ENCODE measurements around the gene FAS. TPM values are rescaled to one million over a fixed set of nuclear protein-coding genes. Genes with fewer than 3 reads are reported as not detected.

The FAS gene
- total RNA-seq, 1 donor from 2014 or later: 10.5 TPM

GRCh38 chr10:89030791-89031190, 40.2 kb downstream of the FAS start:
- H3K4me1 ChIP-seq: no peaks in the 10 kb centered on the region
- H3K9me3 ChIP-seq: no peaks in the 10 kb centered on the region
- intact Hi-C loops (cut with DNase I): loop anchor here (1.0 kb wide), 1 partner anchor 183 kb away; no protein-coding TSS in a partner anchor
- no peak overlapping the region for H3K27ac ChIP-seq
- no peak overlapping the region for H3K4me3 ChIP-seq
- no peak for DNase-seq (ENCODE audit: low spot score in 2 of 2)
- no peaks in the 10 kb centered on the region for H3K27me3 ChIP-seq
- TF ChIP-seq CTCF (IDR thresholded peaks at IDR 0.05): no peak
- H3K36me3 ChIP-seq: no peaks in the 10 kb centered on the region

GRCh38 chr10:89032141-89032891, 41.7 kb downstream of the FAS start:
- TF ChIP-seq CTCF (IDR thresholded peaks at IDR 0.05): no peak
- DNase-seq (ENCODE audit: low spot score in 2 of 2): no peak
- intact Hi-C loops (cut with DNase I): no loop called here
- Histone ChIP-seq H3K36me3 (no peaks in the 10 kb centered on the region), H3K9me3 (no peaks in the 10 kb centered on the region), H3K27me3 (no peaks in the 10 kb centered on the region), H3K4me3 (no peak overlapping the region), H3K4me1 (no peaks in the 10 kb centered on the region), H3K27ac (no peak overlapping the region)

- H3K27me3 ChIP-seq: no peaks in the 10 kb centered on the region
- no peak overlapping the region for H3K4me3 ChIP-seq
- no peak overlapping the region for H3K27ac ChIP-seq
- H3K4me1 ChIP-seq: no peaks in the 10 kb centered on the region
- DNase-seq (ENCODE audit: low spot score in 2 of 2): no peak
- TF ChIP-seq CTCF (IDR thresholded peaks at IDR 0.05): no peak
- H3K9me3 ChIP-seq: no peaks in the 10 kb centered on the region
- H3K36me3 ChIP-seq: no peaks in the 10 kb centered on the region
- intact Hi-C loops (cut with DNase I): no loop called here
Observed at GRCh38 chr10:89035461-89035860, 44.9 kb downstream of the FAS start.

- Histone ChIP-seq H3K4me1 (no peaks in the 10 kb centered on the region), H3K4me3 (no peak overlapping the region), H3K36me3 (no peaks in the 10 kb centered on the region), H3K27me3 (no peaks in the 10 kb centered on the region), H3K9me3 (no peaks in the 10 kb centered on the region), H3K27ac (no peak overlapping the region)
- no peak for TF ChIP-seq CTCF (IDR thresholded peaks at IDR 0.05)
- intact Hi-C loops (cut with DNase I): no loop called here
- no peak for DNase-seq (ENCODE audit: low spot score in 2 of 2)
Observed at GRCh38 chr10:89037096-89037495, 46.5 kb downstream of the FAS start.

- Histone ChIP-seq H3K36me3 (no peaks in the 10 kb centered on the region), H3K4me3 (no peak overlapping the region), H3K9me3 (no peaks in the 10 kb centered on the region), H3K27ac (no peak overlapping the region), H3K4me1 (no peaks in the 10 kb centered on the region), H3K27me3 (no peaks in the 10 kb centered on the region)
- intact Hi-C loops (cut with DNase I): no loop called here
- TF ChIP-seq CTCF (IDR thresholded peaks at IDR 0.05): no peak
- no peak for DNase-seq (ENCODE audit: low spot score in 2 of 2)
Observed at GRCh38 chr10:89042562-89042961, 52.0 kb downstream of the FAS start.
